GM12878 (cell line): Measurements from ENCODE around the gene IFIT5. TPM values are rescaled to one million over a fixed set of nuclear protein-coding genes. Genes with fewer than 3 reads are reported as not detected.

Experiments used
- ATAC-seq: fragments of 200-7000 bp; cut with Tn5 transposase; 3 replicates; pipeline ENCODE4 v1.9.1; 2020; ENCODE audit warnings: mild to moderate bottlenecking, moderate library complexity
- BruUV-seq: library from RNA; stranded (reverse); fragments of 400-500 nt; replicated peaks from 2 replicates; lab custom pipeline; 2021; lab: Mats Ljungman, UMichigan
- CTCF ChIA-PET: fragments of 300-600 bp; sonication (Branson Sonifier 250); formaldehyde crosslinking; extraction: SDS; loops from one replicate; lab custom pipeline; 2021; ENCODE audit warnings: inconsistent platforms; lab: Yijun Ruan, JAX
- POLR2A ChIA-PET: fragments of 350-600 bp; formaldehyde crosslinking; extraction: SDS; loops from one replicate; lab custom pipeline; 2021; ENCODE audit warnings: inconsistent platforms; lab: Charles Lee
- RAD21 ChIA-PET: fragments of 300-600 bp; sonication (Branson Sonifier 250); formaldehyde crosslinking; loops from one replicate; lab custom pipeline; 2023; ENCODE audit warnings: antibody characterized with exemption; ENCODE audit not compliant: unreplicated experiment; lab: Charles Lee
- SMC1A ChIA-PET: fragments of 300-600 bp; sonication (Branson Sonifier 250); formaldehyde crosslinking; loops from one replicate; lab custom pipeline; 2023; ENCODE audit not compliant: unreplicated experiment, uncharacterized antibody; lab: Charles Lee
- DNase-seq: peaks from one replicate; pipeline ENCODE4 v3.0.0-alpha.2; 2011; ENCODE audit warnings: low read depth, low spot score
- FAIRE-seq: peaks from 3 replicates; lab custom pipeline; 2011; peaks lifted over from hg19 to GRCh38; lab: Jason Lieb, UNC
- H2AFZ ChIP-seq: 2 replicates; pipeline ENCODE4 v1.6.0; 2011; ENCODE audit warnings: low read depth, low read length, control low read depth; ENCODE audit not compliant: control insufficient read depth
- H3K27ac ChIP-seq: 2 replicates; pipeline ENCODE4 v1.5.1; 2011; ENCODE audit warnings: control low read depth; ENCODE audit not compliant: control insufficient read depth, insufficient read depth
- H3K27me3 ChIP-seq, 2 experiments: replicated peaks in 1 of 2; 2 replicates each; pipeline versions ENCODE4 v1.6.0 to v1.6.1; 2011; ENCODE audit warnings: low read length in 1 of 2; ENCODE audit not compliant: control insufficient read depth in 2 of 2, insufficient read depth in 2 of 2
- H3K36me3 ChIP-seq, 2 experiments: 2 replicates each; pipeline ENCODE4 v1.5.1; 2011; ENCODE audit warnings: low read length in 1 of 2; ENCODE audit not compliant: control insufficient read depth in 2 of 2, insufficient read depth in 2 of 2
- H3K4me1 ChIP-seq: 2 replicates; pipeline ENCODE4 v1.6.1; 2011; ENCODE audit warnings: mild to moderate bottlenecking, low read length, moderate library complexity, mixed read lengths; ENCODE audit not compliant: control insufficient read depth, insufficient read depth
- H3K4me2 ChIP-seq: 2 replicates; pipeline ENCODE4 v1.6.0; 2011; ENCODE audit warnings: control low read depth; ENCODE audit not compliant: control insufficient read depth, insufficient read depth
- H3K4me3 ChIP-seq: fragments of 200-600 bp; sonication (generic); 2 replicates; pipeline ENCODE4 v1.5.1; 2016
- H3K79me2 ChIP-seq: 2 replicates; pipeline ENCODE4 v1.6.0; 2011; ENCODE audit warnings: low read length; ENCODE audit not compliant: control insufficient read depth, insufficient read depth
- H3K9ac ChIP-seq: 2 replicates; pipeline ENCODE4 v1.8.0; 2011; ENCODE audit warnings: low read length, control low read depth, mixed read lengths; ENCODE audit not compliant: control insufficient read depth, insufficient read depth
- H3K9me3 ChIP-seq: replicated peaks from 3 replicates; pipeline ENCODE4 v1.5.1; 2011; ENCODE audit warnings: mild to moderate bottlenecking, low read length; ENCODE audit not compliant: control insufficient read depth, insufficient read depth
- H4K20me1 ChIP-seq: 2 replicates; pipeline ENCODE4 v1.6.0; 2011; ENCODE audit not compliant: control insufficient read depth, insufficient read depth
- ATF7 ChIP-seq: fragments of 450-650 bp; IDR thresholded peaks from 2 replicates; pipeline ENCODE4 v1.6.1; 2016; ENCODE audit warnings: low read depth, mild to moderate bottlenecking
- CEBPB ChIP-seq, 2 experiments: fragments of 150-350 bp in 1 of 2; IDR thresholded peaks; 2 replicates each; pipeline ENCODE4 v1.6.1; 2012 to 2014; ENCODE audit warnings: low read depth in 2 of 2, low read length in 2 of 2, borderline replicate concordance in 1 of 2, inconsistent platforms in 1 of 2
- DPF2 ChIP-seq: fragments of 450-650 bp; IDR thresholded peaks from 2 replicates; pipeline ENCODE4 v1.6.1; 2017; ENCODE audit warnings: mild to moderate bottlenecking
- EED ChIP-seq: sonication (generic); IDR thresholded peaks from 2 replicates; pipeline ENCODE4 v1.6.1; 2016; ENCODE audit warnings: antibody characterized with exemption, low read depth
- ETV6 ChIP-seq, 2 experiments: fragments of 450-650 bp in 1 of 2; IDR thresholded peaks in 1 of 2; conservative IDR thresholded peaks in 1 of 2; 2 replicates each; pipeline ENCODE4 v1.6.1; 2014; ENCODE audit warnings: antibody characterized with exemption in 1 of 2, borderline replicate concordance in 1 of 2, low read depth in 1 of 2, mild to moderate bottlenecking in 1 of 2, moderate library complexity in 1 of 2
- IKZF1 ChIP-seq: fragments of 450-650 bp; conservative IDR thresholded peaks from 2 replicates; pipeline ENCODE4 v1.6.1; 2017; ENCODE audit warnings: antibody characterized with exemption, mild to moderate bottlenecking
- IKZF2 ChIP-seq, 2 experiments: fragments of 450-650 bp; IDR thresholded peaks; 2 replicates each; pipeline ENCODE4 v1.6.1; 2017; ENCODE audit warnings: mild to moderate bottlenecking in 2 of 2, moderate library complexity in 2 of 2
- MEF2A ChIP-seq: IDR thresholded peaks from 2 replicates; pipeline ENCODE4 v1.6.1; 2011; ENCODE audit warnings: low read depth, mild to moderate bottlenecking, low read length, moderate library complexity; ENCODE audit not compliant: insufficient read depth
- PAX5 ChIP-seq: IDR thresholded peaks from 2 replicates; pipeline ENCODE4 v1.6.1; 2011; ENCODE audit warnings: low read depth, low read length, borderline replicate concordance
- POLR2A ChIP-seq: IDR thresholded peaks from 2 replicates; pipeline ENCODE4 v1.6.1; 2011; ENCODE audit warnings: low read depth, mild to moderate bottlenecking, low read length
- POLR2AphosphoS5 ChIP-seq: IDR thresholded peaks from 2 replicates; pipeline ENCODE4 v1.6.1; 2011; ENCODE audit warnings: mild to moderate bottlenecking, low read length, inconsistent platforms
- PRDM15 ChIP-seq: fragments of 450-650 bp; formaldehyde crosslinking; IDR thresholded peaks from 2 replicates; pipeline ENCODE4 v1.4.0; 2020; ENCODE audit warnings: mild to moderate bottlenecking, moderate library complexity
- RELB ChIP-seq: fragments of 450-650 bp; IDR thresholded peaks from 2 replicates; pipeline ENCODE4 v1.6.1; 2017; ENCODE audit warnings: low read depth, mild to moderate bottlenecking, moderate library complexity
- SUZ12 ChIP-seq: fragments of 200-600 bp; sonication (generic); IDR thresholded peaks from one replicate; pipeline ENCODE4 v1.6.1; 2018; ENCODE audit warnings: antibody characterized with exemption, mild to moderate bottlenecking; ENCODE audit not compliant: unreplicated experiment
- TBL1XR1 ChIP-seq: IDR thresholded peaks from 2 replicates; pipeline ENCODE4 v1.6.1; 2012; ENCODE audit warnings: low read depth, low read length, improper control_type of control experiment
- YY1 ChIP-seq: IDR thresholded peaks from 2 replicates; pipeline ENCODE4 v1.6.1; 2011; ENCODE audit warnings: low read depth, mild to moderate bottlenecking, low read length
- ZNF207 ChIP-seq: fragments of 450-650 bp; IDR thresholded peaks from 2 replicates; pipeline ENCODE4 v1.6.1; 2014; ENCODE audit warnings: antibody characterized with exemption, mild to moderate bottlenecking, borderline replicate concordance
- WGBS: methylation state at CpG from one replicate; pipeline ENCODE4 v1.1.6; 2016; ENCODE audit warnings: low lambda C conversion rate; ENCODE audit not compliant: insufficient replicate concordance, insufficient coverage; ENCODE audit errors: missing lambda C conversion rate; 5-methylcytosine and 5-hydroxymethylcytosine counted together
- in situ Hi-C: fragments of 300-500 bp; cut with MboI; formaldehyde crosslinking; loops from 9 replicates; pipeline ENCODE4 v1.14.3; 2018; ENCODE audit warnings: mixed read lengths
- intact Hi-C: fragments of 100-400 bp; cut with micrococcal nuclease; formaldehyde crosslinking; loops from one replicate; pipeline ENCODE4 v1.14.2; 2022; ENCODE audit not compliant: unreplicated experiment
- polyA plus RNA-seq, 11 experiments: library from polyadenylated mRNA; depleted of rRNA in 4 of 11; unstranded in 6 of 11; stranded (reverse) in 5 of 11; fragments of >200 nt; fragmentation: Nextera tagmentation in 4 of 11; fragmentation: Illumina TruSeq in 1 of 11; extraction: Ambion mirVana in 4 of 11; extraction: Trizol in 1 of 11; gene quantifications; 1 replicate in 1 of 11; 2 replicates in 10 of 11; pipeline versions ENCODE4 v1.2.1 to v1.2.3, GENCODE V29; 2011 to 2016; ENCODE audit warnings: inconsistent platforms in 2 of 11, missing spikeins in 2 of 11, low read depth in 1 of 11
- total RNA-seq, 4 experiments: library from RNA; depleted of rRNA in 3 of 4; stranded (reverse); fragments of >200 nt in 3 of 4; fragmentation: Illumina TruSeq in 1 of 4; extraction: Trizol in 1 of 4; gene quantifications; 2 replicates each; pipeline versions ENCODE4 v1.2.1 to v1.2.3, GENCODE V29; 2013 to 2021

IFIT5 gene
- total and polyA plus RNA-seq, 10 of the 15 experiments (the other 5 are each of a cell fraction or from before 2014, with no cell fraction given) = 5.9 to 17.0 (median 10.4) TPM

DNA sequence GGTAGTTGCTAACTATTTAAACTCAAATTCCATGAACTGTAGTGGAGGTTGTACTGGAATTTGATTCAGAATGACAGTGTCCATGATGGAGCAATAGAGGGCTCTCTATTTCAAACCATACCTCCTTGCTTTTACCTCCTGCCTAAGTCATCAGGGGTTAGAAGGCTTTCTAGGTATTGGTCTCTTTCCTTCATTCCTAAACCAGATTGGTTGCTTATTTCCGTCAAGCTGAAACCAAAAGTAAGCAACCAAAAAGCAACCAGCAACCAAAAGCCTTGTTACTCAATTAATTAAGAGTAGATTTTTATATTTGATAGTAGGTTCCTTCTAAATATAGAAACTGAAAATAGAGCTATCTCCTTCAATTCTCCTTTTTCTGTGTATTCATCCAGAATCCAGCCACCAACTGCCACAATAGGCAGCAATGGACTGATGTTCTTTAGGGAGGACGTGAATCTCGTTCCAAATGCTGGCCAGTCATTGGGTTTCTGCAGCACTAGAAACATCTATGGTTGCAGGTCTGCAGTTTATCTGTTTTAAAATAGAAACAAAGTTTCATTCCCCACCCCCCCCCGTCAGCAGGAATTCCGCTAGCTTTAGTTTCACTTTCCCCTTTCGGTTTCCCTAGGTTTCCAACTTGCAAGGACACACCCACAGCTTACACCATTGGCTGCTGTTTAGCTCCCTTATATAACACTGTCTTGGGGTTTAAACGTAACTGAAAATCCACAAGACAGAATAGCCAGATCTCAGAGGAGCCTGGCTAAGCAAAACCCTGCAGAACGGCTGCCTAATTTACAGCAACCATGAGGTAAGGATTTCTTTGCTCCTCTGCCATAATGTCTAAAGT lies 22.2 kb upstream of the IFIT5 start, which contains the start of gene IFIT1:
TSS of gene IFIT1 (plus strand) at position 717 of the 850 bp plus-strand sequence. CDS start at position 807, 90 bp downstream.
- peak within 1 kb of the TSS; percentile 56 for H2AFZ ChIP-seq
- FAIRE-seq (no peak), DNase-seq (peak; percentile 80), ATAC-seq (peak; percentile 94)
- peak within 1 kb of the TSS; percentile 67 for H3K4me3 ChIP-seq
- H3K4me2 ChIP-seq = peak within 1 kb of the TSS; percentile 93
- H3K27me3 ChIP-seq = no peaks in the 10 kb centered on the region
- CTCF ChIA-PET = interaction anchor here (0.6 to 8.5 kb wide), 15 partner anchors 11 to 1020 kb away, joined by 3 to 97 read pairs (median 5); partner anchors contain the start of gene IFIT5
- no TSS peak for BruUV-seq
- under 1% methylated on average over 8 of the region's 8 CpGs for WGBS
- no peaks in the 10 kb centered on the region for H3K36me3 ChIP-seq
- intact Hi-C loops (loop anchor here (1.0 to 10.0 kb wide), 2 partner anchors 22 to 397 kb away; partner anchors contain the start of genes FAS and IFIT5), in situ Hi-C loops (no loop called here)
- no peaks in the 10 kb centered on the region; the same call in 1 of the 2 replicates for H3K4me1 ChIP-seq
- POLR2A ChIA-PET = interaction anchor here (0.5 to 3.3 kb wide), 9 partner anchors 17 to 506 kb away, joined by 3 to 18 read pairs (median 5); partner anchors contain the start of genes IFIT2 and IFIT5
- no peaks in the 10 kb centered on the region for H4K20me1 ChIP-seq
- H3K27ac ChIP-seq = peak within 1 kb of the TSS; percentile 71
- RAD21 ChIA-PET = interaction anchor here (0.6 to 2.8 kb wide), 15 partner anchors 21 to 748 kb away, joined by 3 to 20 read pairs (median 3); partner anchors contain the start of genes IFIT2 and IFIT5
- SMC1A ChIA-PET = interaction anchor here (0.5 to 4.1 kb wide), 23 partner anchors 8 to 487 kb away, joined by 3 to 42 read pairs (median 4); partner anchors contain the start of gene IFIT5
- H3K79me2 ChIP-seq = peaks cover 25% of the 10 kb centered on the region
- H3K9me3 ChIP-seq = no peaks in the 10 kb centered on the region; the same call in 2 of the 3 replicates
- peak within 1 kb of the TSS; percentile 71 for H3K9ac ChIP-seq
- TF ChIP-seq PRDM15 (CRISPR knock-in tag) = no peak
- TF ChIP-seq YY1 = 0 out of 2 replicates have a peak, but pooled peaks have one; percentile 12
- TF ChIP-seq EED = peak; percentile 80
- peak; percentile 63 for TF ChIP-seq POLR2A
- TF ChIP-seq IKZF1 = peak; percentile 77
- TF ChIP-seq RELB = peak; percentile 25; the same call in 1 of the 2 replicates
- TF ChIP-seq TBL1XR1 = 0 out of 2 replicates have a peak, but pooled peaks have one; percentile 45
- TF ChIP-seq ATF7 = 0 out of 2 replicates have a peak, but pooled peaks have one; percentile 21
- 0 out of 2 replicates have a peak, but pooled peaks have one; percentile 35 for TF ChIP-seq PAX5
- 0 out of 2 replicates have a peak, but pooled peaks have one; percentile 40 for TF ChIP-seq ZNF207
- peak; percentile 82 for TF ChIP-seq MEF2A
- peak; percentile 85 for TF ChIP-seq POLR2AphosphoS5
- TF ChIP-seq DPF2 = 0 out of 2 replicates have a peak, but pooled peaks have one; percentile 22
- peak in 1 of 2 experiments; percentile 97; a peak in 2 of 4 replicates for TF ChIP-seq ETV6 (conservative IDR thresholded peaks at IDR 0.05 in 1 of 2, IDR thresholded peaks at IDR 0.05 in 1 of 2; ENCODE audit: borderline replicate concordance in 1 of 2, low read depth in 1 of 2)
- TF ChIP-seq CEBPB (IDR thresholded peaks at IDR 0.05; ENCODE audit: borderline replicate concordance in 1 of 2, low read depth in 2 of 2, low read length in 2 of 2) = 0 out of 4 replicates have a peak, but pooled peaks of 1 of the 2 experiments have one; percentile 27
- TF ChIP-seq SUZ12 = no peak
- peak; percentile 79 to 83 for TF ChIP-seq IKZF2 (IDR thresholded peaks at IDR 0.05)
